DOHH2 (cell line): ENCODE results near the gene ITGA8.

Source experiments
- EZH2phosphoT487 ChIP-seq: fragments of 200-600 bp; sonication (generic); IDR thresholded peaks from 2 replicates; pipeline ENCODE4 v1.6.1; 2017; ENCODE audit warnings: borderline replicate concordance, mild to moderate bottlenecking, antibody characterized with exemption, low read length, moderate library complexity, mixed read lengths
- TF ChIP-seq, protein P1 (sequence below): fragments of 200-600 bp; sonication (generic); IDR thresholded peaks from one replicate; pipeline ENCODE4 v1.5.1; 2014; ENCODE audit warnings: antibody characterized with exemption, mild to moderate bottlenecking, low read depth, low read length; ENCODE audit not compliant: poor library complexity, severe bottlenecking

DNA sequence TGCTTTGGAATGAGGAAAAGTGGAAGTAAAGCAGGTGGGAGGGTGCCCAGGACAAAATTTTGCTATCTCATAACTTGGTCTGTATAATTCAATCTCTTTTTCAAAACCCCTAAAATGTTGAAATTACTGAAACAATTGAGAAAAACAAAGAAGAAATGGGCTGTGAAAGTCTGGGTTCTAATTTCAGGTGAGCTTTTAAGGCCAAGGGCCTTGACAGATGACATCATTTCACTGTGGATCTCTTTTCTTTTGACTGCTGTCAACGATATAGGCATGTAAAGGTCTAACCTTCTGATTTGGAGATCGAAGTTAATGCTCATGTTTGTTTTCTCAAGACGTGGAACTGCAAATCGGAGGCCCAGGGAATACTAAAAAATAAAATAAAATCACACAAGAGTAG lies 127.8 kb downstream of the ITGA8 start:
- TF ChIP-seq, protein P1, sequence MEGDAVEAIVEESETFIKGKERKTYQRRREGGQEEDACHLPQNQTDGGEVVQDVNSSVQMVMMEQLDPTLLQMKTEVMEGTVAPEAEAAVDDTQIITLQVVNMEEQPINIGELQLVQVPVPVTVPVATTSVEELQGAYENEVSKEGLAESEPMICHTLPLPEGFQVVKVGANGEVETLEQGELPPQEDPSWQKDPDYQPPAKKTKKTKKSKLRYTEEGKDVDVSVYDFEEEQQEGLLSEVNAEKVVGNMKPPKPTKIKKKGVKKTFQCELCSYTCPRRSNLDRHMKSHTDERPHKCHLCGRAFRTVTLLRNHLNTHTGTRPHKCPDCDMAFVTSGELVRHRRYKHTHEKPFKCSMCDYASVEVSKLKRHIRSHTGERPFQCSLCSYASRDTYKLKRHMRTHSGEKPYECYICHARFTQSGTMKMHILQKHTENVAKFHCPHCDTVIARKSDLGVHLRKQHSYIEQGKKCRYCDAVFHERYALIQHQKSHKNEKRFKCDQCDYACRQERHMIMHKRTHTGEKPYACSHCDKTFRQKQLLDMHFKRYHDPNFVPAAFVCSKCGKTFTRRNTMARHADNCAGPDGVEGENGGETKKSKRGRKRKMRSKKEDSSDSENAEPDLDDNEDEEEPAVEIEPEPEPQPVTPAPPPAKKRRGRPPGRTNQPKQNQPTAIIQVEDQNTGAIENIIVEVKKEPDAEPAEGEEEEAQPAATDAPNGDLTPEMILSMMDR, result no peak
- no peak for TF ChIP-seq EZH2phosphoT487
